NT2/D1 (cell line): Measurements from ENCODE around the gene RPF1.
"Not testable (repeated sequence)": the region's sequence is repeated elsewhere in the genome, so short reads cannot be mapped to it uniquely, and the experiment has no call there.

Experiments
- DNase-seq: peaks from one replicate; pipeline ENCODE4 v3.0.0-alpha.2; 2011; ENCODE audit warnings: low read depth, low spot score
- H3K27me3 ChIP-seq: 2 replicates; pipeline ENCODE4 v1.6.0; 2011; ENCODE audit warnings: mild to moderate bottlenecking; ENCODE audit not compliant: insufficient read length, insufficient read depth
- H3K36me3 ChIP-seq: 2 replicates; pipeline ENCODE4 v1.6.1; 2011; ENCODE audit warnings: mild to moderate bottlenecking, low read length, mixed read lengths; ENCODE audit not compliant: insufficient read depth, insufficient read length
- H3K4me1 ChIP-seq: 2 replicates; pipeline ENCODE4 v1.5.1; 2011; ENCODE audit not compliant: insufficient read depth, insufficient read length
- H3K4me3 ChIP-seq: 2 replicates; pipeline ENCODE4 v1.5.1; 2011; ENCODE audit warnings: low read depth; ENCODE audit not compliant: insufficient read length
- H3K9ac ChIP-seq: 2 replicates; pipeline ENCODE4 v1.6.0; 2011; ENCODE audit warnings: low read depth; ENCODE audit not compliant: insufficient read length
- H3K9me3 ChIP-seq: 2 replicates; pipeline ENCODE4 v1.5.1; 2011; ENCODE audit warnings: mild to moderate bottlenecking, low read length; ENCODE audit not compliant: insufficient read depth
- SUZ12 ChIP-seq: IDR thresholded peaks from 2 replicates; pipeline ENCODE4 v1.6.1; 2011; ENCODE audit not compliant: insufficient read length, insufficient read depth; ENCODE audit errors: extremely low read depth
- YY1 ChIP-seq: IDR thresholded peaks from 2 replicates; pipeline ENCODE4 v1.6.1; 2011; ENCODE audit not compliant: insufficient read length, insufficient read depth
- ZNF274 ChIP-seq: IDR thresholded peaks from 2 replicates; pipeline ENCODE4 v1.6.1; 2011; ENCODE audit warnings: mild to moderate bottlenecking, low read depth, low read length

Gene RPF1

DNA sequence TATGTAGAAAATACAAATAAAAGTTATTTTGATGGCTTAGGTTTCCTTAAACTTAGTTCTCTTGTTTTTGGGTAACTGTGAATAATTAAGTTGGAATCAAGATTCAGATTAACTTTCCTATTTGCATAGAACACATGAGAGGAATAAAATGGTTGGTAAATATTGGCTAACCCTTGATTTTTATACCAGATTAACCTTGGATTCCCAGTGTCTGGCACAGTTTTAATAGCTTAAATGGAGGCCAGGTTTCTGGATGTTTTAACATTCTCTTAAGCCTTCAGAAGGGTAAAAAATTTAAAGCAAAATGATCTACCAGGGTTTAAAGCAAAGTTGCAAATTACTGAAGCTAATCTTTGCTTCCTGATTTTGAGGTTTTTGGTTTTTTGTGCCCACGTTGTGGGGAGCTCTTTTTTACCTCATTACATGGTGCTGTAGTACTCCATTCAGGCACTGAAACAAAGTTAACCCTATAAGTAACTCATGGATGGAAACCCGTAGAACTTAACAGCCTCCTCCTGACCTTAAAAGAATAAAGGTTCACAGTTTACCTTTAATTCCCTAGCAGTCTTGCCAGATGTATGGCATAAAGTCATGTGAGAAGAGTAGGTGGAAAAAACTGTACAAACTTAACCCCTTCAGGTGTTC is 18.7 kb downstream of the RPF1 start:
- Histone ChIP-seq H3K9me3 (no peaks in the 10 kb centered on the region), H3K9ac (no peak overlapping the region), H3K4me3 (no peak overlapping the region), H3K36me3 (peaks cover 95% of the 10 kb centered on the region), H3K4me1 (no peaks in the 10 kb centered on the region), H3K27me3 (no peaks in the 10 kb centered on the region)
- no peak for TF ChIP-seq ZNF274
- DNase-seq: no peak

DNA sequence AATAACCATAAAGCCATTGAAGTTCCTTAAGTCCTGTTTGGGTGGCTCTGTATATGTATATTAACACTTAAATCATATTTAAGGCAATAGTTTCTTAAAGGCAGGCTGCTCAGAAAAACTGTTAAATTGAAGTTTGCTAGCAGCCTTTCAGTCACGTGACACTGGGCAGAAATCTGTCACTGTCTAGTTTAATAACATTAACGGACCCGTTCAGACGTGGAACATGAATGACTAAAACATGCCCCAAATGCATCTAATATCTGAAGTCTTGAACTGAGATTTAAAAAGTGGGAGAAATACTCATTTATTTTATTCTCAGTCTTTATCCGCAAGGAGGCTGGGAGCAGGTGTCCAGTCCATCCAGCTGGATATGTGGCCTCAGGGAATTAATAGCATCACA is 23.9 kb downstream of the RPF1 start:
- H3K36me3 ChIP-seq: peaks cover 55% of the 10 kb centered on the region
- H3K4me1 ChIP-seq: no peaks in the 10 kb centered on the region
- TF ChIP-seq YY1 (no peak), SUZ12 (no peak), ZNF274 (no peak)
- no peak for DNase-seq
- H3K27me3 ChIP-seq: no peaks in the 10 kb centered on the region
- H3K9me3 ChIP-seq: no peaks in the 10 kb centered on the region
- H3K9ac ChIP-seq: no peak overlapping the region
- H3K4me3 ChIP-seq: no peak overlapping the region

DNA sequence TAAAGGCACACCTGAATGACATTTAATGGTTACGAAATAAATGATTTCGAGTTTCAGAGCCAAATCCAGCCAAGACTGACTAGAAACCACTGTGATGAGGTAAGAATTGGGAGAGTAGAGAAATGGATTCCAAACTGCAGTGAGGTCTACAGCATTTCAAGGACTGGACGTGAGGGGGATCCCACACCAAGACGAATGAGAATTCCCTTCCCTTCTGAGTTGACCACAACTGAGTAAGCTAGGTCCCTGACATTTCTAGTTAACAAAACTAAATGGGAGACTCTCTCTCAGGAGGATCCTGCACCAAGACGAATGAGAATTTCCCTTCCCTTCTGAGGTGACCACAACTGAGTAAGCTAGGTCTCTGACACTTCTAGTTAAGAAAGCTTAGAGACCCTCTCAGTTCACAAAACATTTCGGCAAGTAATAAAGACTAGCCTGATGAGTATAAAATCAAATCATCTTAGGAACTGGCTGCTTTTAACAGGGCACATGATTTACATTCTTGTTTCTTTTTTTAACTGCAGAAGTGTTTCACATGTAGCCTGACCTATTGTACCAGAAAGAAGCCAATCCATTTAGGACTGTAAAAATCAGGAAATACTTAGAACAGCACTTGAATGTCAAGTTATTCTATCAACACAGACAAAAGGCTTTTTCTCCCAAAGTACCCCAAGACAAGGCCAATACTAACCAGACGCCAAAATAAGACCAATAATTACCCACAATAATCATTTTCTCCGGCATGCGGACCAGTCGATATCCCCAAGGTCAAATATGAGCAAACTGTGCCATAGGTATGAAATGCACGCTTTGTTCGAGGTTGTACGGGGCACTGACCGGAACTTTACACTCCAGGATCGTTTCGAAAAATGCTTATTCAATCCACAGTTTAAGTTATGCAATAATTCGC is 25.8 kb downstream of the RPF1 start:
- no peak for DNase-seq

DNA sequence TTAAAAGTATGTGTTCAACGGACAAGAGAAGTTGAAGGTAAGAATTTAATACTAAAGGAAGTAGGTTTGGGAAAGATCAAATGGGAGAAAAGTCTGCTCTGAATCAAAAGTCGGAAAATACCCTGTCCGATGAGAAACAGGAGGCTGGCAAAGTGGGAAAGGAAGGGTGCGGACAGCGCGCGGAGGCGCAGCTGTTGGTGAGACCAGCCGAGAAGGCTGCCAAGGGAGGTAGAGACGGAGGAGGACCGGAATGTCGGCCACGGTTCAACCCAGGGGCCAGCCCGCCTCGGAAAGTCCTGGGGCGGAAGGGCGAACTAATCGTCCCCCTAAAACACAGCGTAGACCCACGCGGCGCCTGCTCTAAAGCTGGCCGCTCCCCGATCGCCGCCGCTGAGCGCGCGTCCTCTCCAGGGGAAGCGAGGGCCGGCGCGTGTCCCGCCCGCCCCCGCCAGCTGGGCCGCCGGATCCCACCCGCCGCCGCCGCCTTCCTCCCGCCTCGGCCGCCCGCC is 26.5 kb downstream of the RPF1 start:
- peak overlapping the region; percentile 97 for H3K9ac ChIP-seq
- peak overlapping the region; percentile 93 for H3K4me3 ChIP-seq
- peak; percentile 25 for DNase-seq
- no peaks in the 10 kb centered on the region for H3K27me3 ChIP-seq
- no peaks in the 10 kb centered on the region for H3K4me1 ChIP-seq
- H3K36me3 ChIP-seq: peaks cover 29% of the 10 kb centered on the region
- TF ChIP-seq SUZ12 (no peak), ZNF274 (no peak), YY1 (no peak)
- H3K9me3 ChIP-seq: no peaks in the 10 kb centered on the region

More for the DNA sequence above, 25.8 kb downstream of the RPF1 start:
- Histone ChIP-seq H3K9ac (peak overlapping the region; percentile 97), H3K4me3 (peak overlapping the region; percentile 93), H3K4me1 (no peaks in the 10 kb centered on the region), H3K36me3 (peaks cover 36% of the 10 kb centered on the region), H3K9me3 (no peaks in the 10 kb centered on the region), H3K27me3 (no peaks in the 10 kb centered on the region)
- TF ChIP-seq SUZ12: no peak
- TF ChIP-seq YY1: no peak
- TF ChIP-seq ZNF274: no peak

DNA sequence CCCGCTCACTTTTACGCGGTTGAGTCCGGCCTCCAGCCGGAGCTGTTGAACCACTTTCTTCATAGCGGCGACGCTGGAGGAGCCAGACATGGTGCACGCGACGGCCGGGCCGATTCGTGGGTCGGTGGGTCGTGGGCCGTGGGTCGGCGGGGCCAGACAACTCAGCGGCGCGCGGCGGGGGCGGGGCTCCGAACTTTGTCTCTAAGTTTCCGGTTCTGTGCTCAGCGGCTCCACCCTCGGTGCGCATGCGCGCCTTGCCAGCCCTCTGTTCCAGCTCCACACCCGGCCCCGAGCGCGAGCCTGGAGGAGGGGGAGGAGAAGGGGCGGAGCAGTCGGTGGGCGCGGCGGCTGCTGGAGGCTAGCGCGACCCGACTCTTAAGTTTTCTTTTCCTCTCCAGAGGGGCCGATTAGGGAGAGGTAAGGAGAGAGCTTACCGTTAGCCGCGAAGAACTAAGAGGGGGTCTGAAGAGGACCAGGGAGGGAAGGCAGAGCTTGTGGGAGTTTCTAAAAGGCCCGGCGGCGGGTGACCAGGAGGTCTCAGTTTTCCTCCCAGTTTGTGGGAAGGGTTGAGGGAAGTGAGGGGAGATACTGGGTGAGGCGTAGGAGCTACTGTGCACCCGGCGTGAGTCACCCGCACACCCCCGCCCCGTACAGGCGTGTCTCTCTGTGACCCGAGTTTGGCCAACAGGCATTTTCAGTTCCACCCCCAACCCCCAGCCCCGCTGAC is 27.1 kb downstream of the RPF1 start, which contains the start of the genes GNG5 and SPATA1:
Gene GNG5, minus strand, starts transcription at position 580 of the 727 bp plus-strand sequence. Its CDS starts 490 bp downstream, at position 90.
Gene SPATA1, plus strand, starts transcription at position 385 of the 727 bp plus-strand sequence. CDS start 9,974 bp downstream, outside the sequence.
- Histone ChIP-seq H3K9me3 (no peaks in the 10 kb centered on the region), H3K27me3 (no peaks in the 10 kb centered on the region), H3K36me3 (peaks cover 23% of the 10 kb centered on the region), H3K4me3 (peak within 1 kb of the TSS; percentile 93), H3K9ac (peak within 1 kb of the TSS; percentile 97), H3K4me1 (no peaks in the 10 kb centered on the region)
- peak; percentile 98 for DNase-seq
- TF ChIP-seq SUZ12: no peak
- TF ChIP-seq ZNF274: no peak
- TF ChIP-seq YY1: no peak

DNA sequence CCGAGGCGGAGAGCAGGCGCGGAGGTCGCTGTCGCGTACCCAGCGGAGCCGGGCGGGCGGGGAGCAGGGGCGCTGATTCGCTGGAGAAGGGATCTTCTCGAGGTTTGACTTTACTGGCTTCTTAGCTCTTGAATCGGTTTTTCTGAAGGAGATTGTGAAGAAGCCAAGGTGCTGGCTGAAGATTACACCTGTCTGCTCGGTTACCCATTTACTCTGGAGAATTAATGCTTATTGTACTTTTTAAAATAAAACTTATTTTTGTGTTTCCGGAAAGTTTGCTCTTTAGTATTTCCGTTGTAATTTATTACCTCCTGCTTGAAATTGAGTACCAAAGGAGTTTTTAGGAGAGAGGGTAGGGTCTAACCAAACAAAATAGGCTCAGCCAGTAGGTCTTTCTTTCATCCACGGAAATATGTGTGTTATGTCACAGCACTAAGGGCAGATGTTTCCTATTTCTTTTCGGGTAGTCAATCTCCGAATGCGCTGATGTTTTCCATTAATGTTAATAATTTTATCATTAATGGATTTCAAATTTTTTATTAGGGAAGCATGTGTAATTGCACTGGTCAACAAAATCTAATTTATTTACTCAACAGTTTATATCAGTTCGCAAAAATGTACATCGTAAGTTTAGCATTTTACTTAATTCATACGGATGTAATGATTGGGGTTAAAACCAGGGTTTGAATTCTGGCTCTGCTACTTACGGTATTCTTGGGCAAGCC is 27.8 kb downstream of the RPF1 start:
- H3K27me3 ChIP-seq: no peaks in the 10 kb centered on the region
- TF ChIP-seq SUZ12: no peak
- no peak for TF ChIP-seq YY1
- no peak for TF ChIP-seq ZNF274
- H3K36me3 ChIP-seq: peaks cover 16% of the 10 kb centered on the region
- no peaks in the 10 kb centered on the region for H3K4me1 ChIP-seq
- no peak for DNase-seq
- peak overlapping the region; percentile 93 for H3K4me3 ChIP-seq
- H3K9me3 ChIP-seq: no peaks in the 10 kb centered on the region
- peak overlapping the region; percentile 57 for H3K9ac ChIP-seq

DNA sequence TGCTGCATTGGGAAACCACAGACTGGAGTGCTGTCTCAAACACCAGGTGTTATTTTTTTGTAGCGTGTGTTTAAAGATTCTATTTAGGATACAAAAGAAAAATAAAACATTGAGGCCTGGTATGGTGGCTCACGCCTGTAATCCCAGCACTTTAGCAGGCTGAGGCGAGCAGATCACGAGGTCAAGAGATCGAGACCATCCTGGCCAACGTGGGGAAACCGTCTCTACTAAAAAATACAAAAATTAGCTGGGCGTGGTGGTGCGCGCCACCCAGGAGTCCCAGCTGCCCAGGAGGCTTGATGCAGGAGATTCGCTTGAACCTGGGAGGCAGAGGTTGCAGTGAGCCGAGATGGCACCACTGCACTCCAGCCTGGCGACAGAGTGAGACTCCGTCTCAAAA is 28.8 kb downstream of the RPF1 start:
- not testable (repeated sequence) for H3K9ac ChIP-seq, H3K9me3 ChIP-seq, H3K4me1 ChIP-seq, H3K27me3 ChIP-seq, H3K4me3 ChIP-seq, DNase-seq
- peaks cover 12% of the 10 kb centered on the region for H3K36me3 ChIP-seq
